Keratinocyte (primary cell): Measurements from ENCODE around the gene NEU4. TPM values are rescaled to one million over a fixed set of nuclear protein-coding genes. Genes with fewer than 3 reads are reported as not detected.

ENCODE experiments used
- DNase-seq: peaks from one replicate; pipeline ENCODE4 v3.0.0-alpha.2; 2011; ENCODE audit warnings: low read depth, missing footprints, low spot score
- FAIRE-seq: peaks from 2 replicates; lab custom pipeline; 2011; peaks lifted over from hg19 to GRCh38; lab: Jason Lieb, UNC
- H2AFZ ChIP-seq: 2 replicates; pipeline ENCODE4 v1.6.0; 2012; ENCODE audit warnings: low read length, control low read depth, inconsistent platforms; ENCODE audit not compliant: control insufficient read depth
- H3K27ac ChIP-seq: 2 replicates; pipeline ENCODE4 v1.5.1; 2011; ENCODE audit warnings: low read length; ENCODE audit not compliant: control insufficient read depth, insufficient read depth
- H3K27me3 ChIP-seq: 3 replicates; pipeline ENCODE4 v1.6.0; 2011; ENCODE audit warnings: low read length; ENCODE audit not compliant: control insufficient read depth, insufficient read depth; ENCODE audit errors: extremely low read depth
- H3K36me3 ChIP-seq, 2 experiments: 2 replicates in 1 of 2; 3 replicates in 1 of 2; pipeline ENCODE4 v1.5.1; 2011; ENCODE audit warnings: low read length in 2 of 2, mild to moderate bottlenecking in 1 of 2; ENCODE audit not compliant: control insufficient read depth in 2 of 2, insufficient read depth in 2 of 2; ENCODE audit errors: extremely low read depth in 1 of 2
- H3K4me1 ChIP-seq: 3 replicates; pipeline ENCODE4 v1.5.1; 2011; ENCODE audit warnings: low read length; ENCODE audit not compliant: control insufficient read depth, insufficient read depth; ENCODE audit errors: extremely low read depth
- H3K4me2 ChIP-seq: 3 replicates; pipeline ENCODE4 v1.6.0; 2011; ENCODE audit warnings: low read depth, low read length; ENCODE audit not compliant: control insufficient read depth, insufficient read depth; ENCODE audit errors: extremely low read depth
- H3K4me3 ChIP-seq, 3 experiments: fragments of 200-600 bp in 1 of 3; sonication (generic) in 1 of 3; 2 replicates in 2 of 3; 3 replicates in 1 of 3; pipeline ENCODE4 v1.5.1; 2011 to 2016; ENCODE audit warnings: low read length in 3 of 3, mild to moderate bottlenecking in 3 of 3, control low read depth in 2 of 3, inconsistent platforms in 1 of 3, low read depth in 1 of 3, mixed read lengths in 1 of 3, mixed run types in 1 of 3, moderate library complexity in 1 of 3; ENCODE audit not compliant: control insufficient read depth in 2 of 3, insufficient read depth in 2 of 3; ENCODE audit errors: extremely low read depth in 1 of 3
- H3K79me2 ChIP-seq: 2 replicates; pipeline ENCODE4 v1.6.0; 2012; ENCODE audit warnings: low read length; ENCODE audit not compliant: control insufficient read depth, insufficient read depth
- H3K9ac ChIP-seq: 3 replicates; pipeline ENCODE4 v1.6.0; 2011; ENCODE audit warnings: low read length; ENCODE audit not compliant: control insufficient read depth, insufficient read depth; ENCODE audit errors: extremely low read depth
- H3K9me1 ChIP-seq: 3 replicates; pipeline ENCODE4 v1.6.0; 2011; ENCODE audit warnings: low read length; ENCODE audit not compliant: control insufficient read depth, insufficient read depth; ENCODE audit errors: extremely low read depth
- H3K9me3 ChIP-seq: 2 replicates; pipeline ENCODE4 v1.5.1; 2012; ENCODE audit warnings: low read depth, low read length; ENCODE audit not compliant: control insufficient read depth
- H4K20me1 ChIP-seq: 3 replicates; pipeline ENCODE4 v1.6.0; 2011; ENCODE audit warnings: low read length; ENCODE audit not compliant: control insufficient read depth, insufficient read depth; ENCODE audit errors: extremely low read depth
- CTCF ChIP-seq, 3 experiments: IDR thresholded peaks in 1 of 3; conservative IDR thresholded peaks in 1 of 3; optimal IDR thresholded peaks in 1 of 3; 2 replicates in 2 of 3; 3 replicates in 1 of 3; pipeline versions ENCODE3 to v1.5.1; 2011; ENCODE audit warnings: low read length in 3 of 3, mild to moderate bottlenecking in 3 of 3, moderate library complexity in 2 of 3, control low read depth in 1 of 3, inconsistent platforms in 1 of 3; ENCODE audit not compliant: insufficient read depth in 2 of 3; ENCODE audit errors: extremely low read depth in 1 of 3
- EZH2 ChIP-seq: IDR thresholded peaks from one replicate; pipeline ENCODE4 v1.6.1; 2012; ENCODE audit warnings: inconsistent platforms, mild to moderate bottlenecking, low read length, moderate library complexity
- dilution Hi-C: fragments of 300-500 bp; cut with MboI; formaldehyde crosslinking; loops from one replicate; pipeline ENCODE4 v1.7.0; 2020; ENCODE audit warnings: low sequenced_read_pairs; ENCODE audit not compliant: extremely low pct_ligation_motif_present
- polyA plus RNA-seq, 5 experiments: library from polyadenylated mRNA; depleted of rRNA in 3 of 5; stranded (reverse) in 3 of 5; stranded (forward) in 1 of 5; unstranded in 1 of 5; fragments of >200 nt; gene quantifications; 1 replicate in 1 of 5; 2 replicates in 3 of 5; 3 replicates in 1 of 5; pipeline versions ENCODE4 v1.2.1 to v1.2.3, GENCODE V29; 2011 to 2012; ENCODE audit warnings: missing spikeins in 2 of 5, low read depth in 1 of 5, low replicate concordance in 1 of 5

The NEU4 gene
- polyA plus RNA-seq, 1 donor (not counting 4 experiments of a cell fraction or from before 2014, with no cell fraction given): not detected

GRCh38 chr2:241849616-241850543, 40.9 kb downstream of the NEU4 start:
- Histone ChIP-seq H4K20me1 (no peaks in the 10 kb centered on the region), H3K4me2 (no peak overlapping the region), H3K4me1 (no peaks in the 10 kb centered on the region), H3K9me3 (no peaks in the 10 kb centered on the region), H3K27me3 (peaks cover 19% of the 10 kb centered on the region), H3K4me3 (no peak overlapping the region), H3K79me2 (no peaks in the 10 kb centered on the region), H3K9ac (no peak overlapping the region), H2AFZ (no peak overlapping the region), H3K27ac (no peak overlapping the region), H3K9me1 (no peaks in the 10 kb centered on the region), H3K36me3 (no peaks in the 10 kb centered on the region)
- FAIRE-seq (no peak), DNase-seq (no peak)
- dilution Hi-C loops: no loop called here
- no peak for TF ChIP-seq EZH2
- no peak for TF ChIP-seq CTCF (optimal IDR thresholded peaks at IDR 0.05 in 1 of 3, IDR thresholded peaks at IDR 0.05 in 1 of 3, conservative IDR thresholded peaks at IDR 0.05 in 1 of 3; ENCODE audit: extremely low read depth in 1 of 3, insufficient read depth in 2 of 3, low read length in 3 of 3)

DNA sequence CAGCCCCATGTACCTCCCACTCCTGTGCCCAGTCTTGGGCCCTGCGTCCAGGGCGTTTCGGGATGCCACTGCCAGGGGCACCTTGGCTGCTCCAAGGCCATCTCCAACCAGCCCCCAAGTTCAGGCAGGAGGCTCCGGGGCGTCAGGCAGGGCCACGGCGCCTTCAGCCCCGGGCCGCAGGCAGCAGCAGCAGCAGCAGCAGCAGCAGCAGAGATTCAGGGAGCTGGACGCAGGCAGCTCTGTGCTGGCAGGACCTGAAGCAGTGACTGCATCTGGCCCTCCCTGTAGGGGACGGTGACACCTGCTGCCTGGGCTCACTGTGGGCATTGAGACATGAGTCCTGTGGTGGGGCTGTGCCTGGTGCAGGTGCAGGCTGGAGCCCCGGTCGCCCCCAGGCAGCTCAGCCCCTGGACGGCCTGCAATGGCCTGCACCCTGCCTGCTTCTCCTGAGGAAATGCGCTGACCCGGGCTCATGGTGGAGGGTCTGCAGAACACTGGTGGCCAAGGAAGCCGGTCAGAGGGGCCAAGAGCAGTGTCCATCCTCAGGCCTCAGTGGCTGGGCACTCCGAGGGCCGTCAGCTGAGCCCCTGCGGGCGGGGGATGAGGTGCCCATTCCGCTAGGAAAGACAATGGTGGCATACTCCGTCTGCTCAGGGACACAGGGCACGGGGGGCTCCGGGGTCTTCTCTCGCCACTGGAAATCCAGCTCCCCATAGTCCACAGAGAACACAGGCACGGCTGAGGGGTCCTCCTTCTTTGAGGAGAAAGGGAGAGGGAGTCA, 41.7 kb downstream of the NEU4 start:
- FAIRE-seq: no peak
- H3K9me3 ChIP-seq: no peaks in the 10 kb centered on the region
- dilution Hi-C loops: no loop called here
- no peak overlapping the region for H3K4me3 ChIP-seq
- no peak overlapping the region for H2AFZ ChIP-seq
- H3K27ac ChIP-seq: no peak overlapping the region
- TF ChIP-seq EZH2: no peak
- TF ChIP-seq CTCF (optimal IDR thresholded peaks at IDR 0.05 in 1 of 3, IDR thresholded peaks at IDR 0.05 in 1 of 3, conservative IDR thresholded peaks at IDR 0.05 in 1 of 3; ENCODE audit: extremely low read depth in 1 of 3, insufficient read depth in 2 of 3, low read length in 3 of 3): no peak
- H3K9me1 ChIP-seq: no peaks in the 10 kb centered on the region
- H3K36me3 ChIP-seq: no peaks in the 10 kb centered on the region
- peaks cover 15% of the 10 kb centered on the region for H3K27me3 ChIP-seq
- H3K4me1 ChIP-seq: no peaks in the 10 kb centered on the region
- DNase-seq: no peak
- H3K9ac ChIP-seq: no peak overlapping the region
- no peak overlapping the region for H3K4me2 ChIP-seq
- no peaks in the 10 kb centered on the region for H4K20me1 ChIP-seq
- no peaks in the 10 kb centered on the region for H3K79me2 ChIP-seq
